Large intestine (tissue), 3 donors: ENCODE results near the gene ERH. TPM values are rescaled to one million over a fixed set of nuclear protein-coding genes. Genes with fewer than 3 reads are reported as not detected.

Experiments
- DNase-seq, 2 donors: peaks; one replicate each; pipeline versions ENCODE4 v3.0.0 to v3.0.0-alpha.2; 2013
- H3K27ac ChIP-seq: one replicate; pipeline ENCODE4 v1.5.1; 2013; ENCODE audit warnings: low read length
- H3K27me3 ChIP-seq: 2 replicates; pipeline ENCODE4 v1.6.1; 2013; ENCODE audit warnings: low read length; ENCODE audit not compliant: control insufficient read depth, insufficient read depth
- H3K36me3 ChIP-seq: 2 replicates; pipeline ENCODE4 v1.6.1; 2013; ENCODE audit warnings: low read length; ENCODE audit not compliant: control insufficient read depth, insufficient read depth
- H3K4me1 ChIP-seq: one replicate; pipeline ENCODE4 v1.6.1; 2013; ENCODE audit warnings: low read length; ENCODE audit not compliant: control insufficient read depth, insufficient read depth
- H3K4me3 ChIP-seq: one replicate; pipeline ENCODE4 v1.5.1; 2013; ENCODE audit warnings: low read length
- H3K9me3 ChIP-seq: one replicate; pipeline ENCODE4 v1.6.1; 2013; ENCODE audit warnings: mild to moderate bottlenecking, low read depth, low read length, moderate library complexity; ENCODE audit not compliant: control insufficient read depth
- WGBS: methylation state at CpG from one replicate; pipeline ENCODE4 v1.1.5; 2013; ENCODE audit warnings: low lambda C conversion rate; ENCODE audit not compliant: insufficient coverage; 5-methylcytosine and 5-hydroxymethylcytosine counted together
- polyA plus RNA-seq: library from polyadenylated mRNA; unstranded; fragments of 120-200 nt; gene quantifications from one replicate; pipeline ENCODE4 v1.2.1, GENCODE V29; 2013

The ERH gene
- polyA plus RNA-seq, 1 donor: 163 TPM

- Histone ChIP-seq H3K9me3 (no peaks in the 10 kb centered on the region), H3K27me3 (no peaks in the 10 kb centered on the region), H3K27ac (no peak overlapping the region), H3K4me1 (no peaks in the 10 kb centered on the region), H3K4me3 (no peak overlapping the region), H3K36me3 (peaks cover 5% of the 10 kb centered on the region)
- no peak for DNase-seq
- WGBS: no CpG with 5 or more reads among the region's 1 CpG
Observed at GRCh38 chr14:69373104-69373503, 25.0 kb downstream of the ERH start.

- no peak overlapping the region for H3K4me3 ChIP-seq
- H3K27me3 ChIP-seq: no peaks in the 10 kb centered on the region
- no peaks in the 10 kb centered on the region for H3K4me1 ChIP-seq
- 60% methylated on average over 1 of the region's 3 CpGs for WGBS
- DNase-seq: no peak
- no peaks in the 10 kb centered on the region for H3K9me3 ChIP-seq
- H3K27ac ChIP-seq: no peak overlapping the region
- H3K36me3 ChIP-seq: peaks cover 5% of the 10 kb centered on the region
Observed at GRCh38 chr14:69372146-69372545, 26.0 kb downstream of the ERH start.

- no CpG with 5 or more reads among the region's 5 CpGs for WGBS
- no peaks in the 10 kb centered on the region for H3K36me3 ChIP-seq
- no peaks in the 10 kb centered on the region for H3K27me3 ChIP-seq
- H3K4me3 ChIP-seq: no peak overlapping the region
- no peaks in the 10 kb centered on the region for H3K4me1 ChIP-seq
- no peak for DNase-seq
- H3K27ac ChIP-seq: no peak overlapping the region
- H3K9me3 ChIP-seq: no peaks in the 10 kb centered on the region
Observed at GRCh38 chr14:69370061-69370460, 28.0 kb downstream of the ERH start.

GRCh38 chr14:69368381-69368780, 29.7 kb downstream of the ERH start:
- no CpG with 5 or more reads among the region's 1 CpG for WGBS
- H3K27me3 ChIP-seq: no peaks in the 10 kb centered on the region
- no peak for DNase-seq
- H3K4me3 ChIP-seq: no peak overlapping the region
- no peaks in the 10 kb centered on the region for H3K4me1 ChIP-seq
- no peaks in the 10 kb centered on the region for H3K36me3 ChIP-seq
- H3K27ac ChIP-seq: no peak overlapping the region
- H3K9me3 ChIP-seq: no peaks in the 10 kb centered on the region

- no peak for DNase-seq
- 100% methylated on average over 1 of the region's 4 CpGs for WGBS
Observed at GRCh38 chr14:69366761-69367160, 31.3 kb downstream of the ERH start.

GRCh38 chr14:69366069-69366468, 32.0 kb downstream of the ERH start:
- WGBS: 20% methylated on average over 1 of the region's 3 CpGs
- no peaks in the 10 kb centered on the region for H3K4me1 ChIP-seq

More at GRCh38 chr14:69366761-69367160, 31.3 kb downstream of the ERH start:
- Histone ChIP-seq H3K36me3 (no peaks in the 10 kb centered on the region), H3K9me3 (no peaks in the 10 kb centered on the region), H3K4me1 (no peaks in the 10 kb centered on the region), H3K27ac (no peak overlapping the region), H3K4me3 (no peak overlapping the region), H3K27me3 (peaks cover 2% of the 10 kb centered on the region)

GRCh38 chr14:69364378-69364777, 33.7 kb downstream of the ERH start:
- no peaks in the 10 kb centered on the region for H3K4me1 ChIP-seq
- peaks cover 2% of the 10 kb centered on the region for H3K27me3 ChIP-seq
- no peak overlapping the region for H3K4me3 ChIP-seq
- H3K27ac ChIP-seq: no peak overlapping the region
- no peak for DNase-seq
- WGBS: 100% methylated on average over 1 of the region's 2 CpGs
- H3K9me3 ChIP-seq: no peaks in the 10 kb centered on the region
- no peaks in the 10 kb centered on the region for H3K36me3 ChIP-seq

More at GRCh38 chr14:69366069-69366468, 32.0 kb downstream of the ERH start:
- Histone ChIP-seq H3K9me3 (no peaks in the 10 kb centered on the region), H3K4me3 (no peak overlapping the region), H3K36me3 (no peaks in the 10 kb centered on the region), H3K27me3 (peaks cover 2% of the 10 kb centered on the region), H3K27ac (no peak overlapping the region)
- no peak for DNase-seq

- Histone ChIP-seq H3K4me3 (no peak overlapping the region), H3K4me1 (no peaks in the 10 kb centered on the region), H3K36me3 (no peaks in the 10 kb centered on the region), H3K27ac (no peak overlapping the region), H3K27me3 (peaks cover 2% of the 10 kb centered on the region), H3K9me3 (no peaks in the 10 kb centered on the region)
- no peak for DNase-seq
- no CpG with 5 or more reads among the region's 4 CpGs for WGBS
Observed at GRCh38 chr14:69363964-69364363, 34.1 kb downstream of the ERH start.

GRCh38 chr14:69363055-69363454, 35.0 kb downstream of the ERH start:
- no peak overlapping the region for H3K4me3 ChIP-seq
- H3K4me1 ChIP-seq: no peaks in the 10 kb centered on the region
- H3K27me3 ChIP-seq: peaks cover 2% of the 10 kb centered on the region
- no peaks in the 10 kb centered on the region for H3K9me3 ChIP-seq
- no peaks in the 10 kb centered on the region for H3K36me3 ChIP-seq
- peak in 1 of 2 donors; percentile 16 for DNase-seq
- H3K27ac ChIP-seq: no peak overlapping the region
- no CpG with 5 or more reads among the region's 9 CpGs for WGBS

GRCh38 chr14:69360438-69361108, 37.5 kb downstream of the ERH start:
- Histone ChIP-seq H3K36me3 (no peaks in the 10 kb centered on the region), H3K4me1 (no peaks in the 10 kb centered on the region), H3K27me3 (peaks cover 2% of the 10 kb centered on the region), H3K4me3 (no peak overlapping the region), H3K9me3 (no peaks in the 10 kb centered on the region), H3K27ac (no peak overlapping the region)
- no peak for DNase-seq
- WGBS: no CpG with 5 or more reads among the region's 7 CpGs

GRCh38 chr14:69358966-69359365, 39.1 kb downstream of the ERH start:
- H3K9me3 ChIP-seq: no peaks in the 10 kb centered on the region
- peaks cover 2% of the 10 kb centered on the region for H3K27me3 ChIP-seq
- DNase-seq: no peak
- no peak overlapping the region for H3K4me3 ChIP-seq
- H3K27ac ChIP-seq: no peak overlapping the region
- H3K4me1 ChIP-seq: peaks cover 9% of the 10 kb centered on the region
- no CpG with 5 or more reads among the region's 3 CpGs for WGBS
- H3K36me3 ChIP-seq: no peaks in the 10 kb centered on the region
